Adrenal gland (tissue), 12 donors: Measurements from ENCODE around the gene AHRR. TPM values are rescaled to one million over a fixed set of nuclear protein-coding genes. Genes with fewer than 3 reads are reported as not detected.
"Not testable (repeated sequence)": the region's sequence is repeated elsewhere in the genome, so short reads cannot be mapped to it uniquely, and the experiment has no call there.

Source experiments
- DNase-seq, 7 donors: peaks; one replicate each; pipeline ENCODE4 v3.0.0-alpha.2; 2019 to 2020
- H3K27ac ChIP-seq, 5 donors: fragments of 200-600 bp; sonication (generic) in 4 of 5; 1 replicate in 3 of 5; 2 replicates in 2 of 5; pipeline versions ENCODE4 v1.5.1 to v1.8.0; 2016 to 2020; ENCODE audit warnings: mild to moderate bottlenecking in 1 of 5
- H3K27me3 ChIP-seq: fragments of 200-600 bp; 2 replicates; pipeline ENCODE4 v1.8.0; 2021
- H3K36me3 ChIP-seq, 2 donors: fragments of 200-600 bp; replicated peaks in 1 of 2; 1 replicate in 1 of 2; 2 replicates in 1 of 2; pipeline versions ENCODE4 v1.5.1 to v1.8.0; 2018 to 2022
- H3K4me1 ChIP-seq, 2 donors: fragments of 200-600 bp; replicated peaks in 1 of 2; 1 replicate in 1 of 2; 2 replicates in 1 of 2; pipeline versions ENCODE4 v1.5.1 to v1.8.0; 2018 to 2021
- H3K4me3 ChIP-seq, 4 donors: fragments of 200-600 bp; sonication (generic) in 3 of 4; one replicate each; pipeline ENCODE4 v1.5.1; 2016 to 2018
- H3K9me3 ChIP-seq, 3 donors: fragments of 200-600 bp; sonication (generic) in 1 of 3; replicated peaks in 1 of 3; 1 replicate in 2 of 3; 2 replicates in 1 of 3; pipeline versions ENCODE4 v1.5.1 to v1.8.0; 2016 to 2021
- POLR2A ChIP-seq, 2 donors: fragments of 450-650 bp; IDR thresholded peaks; one replicate each; pipeline ENCODE4 v1.6.1; 2017; ENCODE audit warnings: antibody characterized with exemption in 2 of 2, mild to moderate bottlenecking in 2 of 2, moderate library complexity in 1 of 2
- WGBS, 4 donors: extraction: QIAGEN DNeasy Blood & Tissue Kit in 2 of 4; methylation state at CpG; one replicate each; pipeline versions ENCODE4 v1.1.5 to v1.1.7; 2013 to 2017; 5-methylcytosine and 5-hydroxymethylcytosine counted together
- intact Hi-C, 2 donors: fragments of 100-400 bp; cut with DNase I; formaldehyde crosslinking; loops; one replicate each; pipeline versions ENCODE4 v1.14.1 to v1.15.0; 2022 to 2023
- polyA plus RNA-seq, 3 donors: library from polyadenylated mRNA; stranded (reverse); fragments of 200-250 nt in 2 of 3; fragments of 350-450 nt in 1 of 3; fragmentation: Illumina TruSeq in 1 of 3; extraction: RNeasy Lipid Tissue Mini Kit (QIAGEN cat#74804) in 1 of 3; gene quantifications; one replicate each; pipeline ENCODE4 v1.2.3, GENCODE V29; 2013 to 2014
- total RNA-seq, 9 donors: library from RNA; depleted of rRNA in 4 of 9; stranded (reverse); fragments of >200 nt in 4 of 9; fragments of 120-200 nt in 1 of 9; fragmentation: NEBNext Ultra II Directional in 1 of 9; extraction: Animal tissue kit (Norgen Biotek cat#: 25700) in 1 of 9; gene quantifications; one replicate each; pipeline versions ENCODE4 v1.1.0 to v1.2.4, GENCODE V29; 2013 to 2023
- TF ChIP-seq, protein P1 (sequence below), 6 experiments: fragments of 450-650 bp in 4 of 6; fragments of 200-600 bp in 2 of 6; sonication (generic) in 1 of 6; IDR thresholded peaks; 1 replicate in 5 of 6; 2 replicates in 1 of 6; pipeline versions ENCODE4 v1.5.1 to v1.8.0; 2016 to 2021; ENCODE audit warnings: antibody characterized with exemption in 6 of 6, mild to moderate bottlenecking in 2 of 6, moderate library complexity in 1 of 6
- donor health status: healthy with polysubstance abuse.
- donor health status: Bipolar disorder and iron deficiency.
- donor health status: DM: yes; HTN: yes; CAD: no.
- donor health status: DM: no; HTN: no; CAD: no.
- donor health status: DM: no; HTN: no; CAD: no.
- donor health status: DM: yes; HTN: yes; CAD: no.

The AHRR gene
- total and polyA plus RNA-seq, 12 donors, result 0.17 to 3.6 (median 0.99) TPM

- peak; percentile 44 to 63 for TF ChIP-seq POLR2A (IDR thresholded peaks at IDR 0.05)
- TF ChIP-seq, protein P1, sequence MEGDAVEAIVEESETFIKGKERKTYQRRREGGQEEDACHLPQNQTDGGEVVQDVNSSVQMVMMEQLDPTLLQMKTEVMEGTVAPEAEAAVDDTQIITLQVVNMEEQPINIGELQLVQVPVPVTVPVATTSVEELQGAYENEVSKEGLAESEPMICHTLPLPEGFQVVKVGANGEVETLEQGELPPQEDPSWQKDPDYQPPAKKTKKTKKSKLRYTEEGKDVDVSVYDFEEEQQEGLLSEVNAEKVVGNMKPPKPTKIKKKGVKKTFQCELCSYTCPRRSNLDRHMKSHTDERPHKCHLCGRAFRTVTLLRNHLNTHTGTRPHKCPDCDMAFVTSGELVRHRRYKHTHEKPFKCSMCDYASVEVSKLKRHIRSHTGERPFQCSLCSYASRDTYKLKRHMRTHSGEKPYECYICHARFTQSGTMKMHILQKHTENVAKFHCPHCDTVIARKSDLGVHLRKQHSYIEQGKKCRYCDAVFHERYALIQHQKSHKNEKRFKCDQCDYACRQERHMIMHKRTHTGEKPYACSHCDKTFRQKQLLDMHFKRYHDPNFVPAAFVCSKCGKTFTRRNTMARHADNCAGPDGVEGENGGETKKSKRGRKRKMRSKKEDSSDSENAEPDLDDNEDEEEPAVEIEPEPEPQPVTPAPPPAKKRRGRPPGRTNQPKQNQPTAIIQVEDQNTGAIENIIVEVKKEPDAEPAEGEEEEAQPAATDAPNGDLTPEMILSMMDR (IDR thresholded peaks at IDR 0.05), result no peak
Observed at GRCh38 chr5:472656-473550, 151.4 kb downstream of the AHRR start.

GRCh38 chr5:473551-474192, 152.2 kb downstream of the AHRR start:
- DNase-seq, result peak in 5 of 7 donors; percentile 30 to 48 (median 39)
- no peak for TF ChIP-seq POLR2A (IDR thresholded peaks at IDR 0.05)
- TF ChIP-seq, protein P1 (IDR thresholded peaks at IDR 0.05), result no peak
- intact Hi-C loops, result loop anchor here in 1 of 2 donors (10.0 kb wide), 1 partner anchor 421 kb away; the partner anchor contains the start of genes BRD9 and TRIP13
- 0 to 1% (median 0%) methylated on average over 11 to 44 of the region's 44 CpGs for WGBS, 4 donors
- H3K27ac ChIP-seq, result peak overlapping the region in 3 of 5 donors; percentile 38 to 84 (median 51)
- peaks cover 15% of the 10 kb centered on the region for H3K27me3 ChIP-seq
- no peaks in the 10 kb centered on the region for H3K9me3 ChIP-seq
- H3K4me3 ChIP-seq, result peak overlapping the region; percentile 0 to 90 (median 60)
- H3K4me1 ChIP-seq, result peaks cover 14 to 27% of the 10 kb centered on the region in 2 donors
- no peaks in the 10 kb centered on the region for H3K36me3 ChIP-seq

More at GRCh38 chr5:472656-473550, 151.4 kb downstream of the AHRR start:
- Histone ChIP-seq H3K27me3 (peaks cover 12% of the 10 kb centered on the region), H3K9me3 (no peaks in the 10 kb centered on the region), H3K36me3 (no peaks in the 10 kb centered on the region), H3K4me3 (peak overlapping the region; percentile 35 to 90 (median 60)), H3K4me1 (peaks cover 14 to 27% of the 10 kb centered on the region in 2 donors), H3K27ac (peak overlapping the region in 3 of 5 donors; percentile 74 to 84 (median 77))
- 0% methylated on average over 8 to 137 of the region's 137 CpGs; no CpG with 5 or more reads in 1 of the 4 donors for WGBS, 4 donors
- intact Hi-C loops, result loop anchor here in 1 of 2 donors (10.0 kb wide), 1 partner anchor 422 kb away; the partner anchor contains the start of genes BRD9 and TRIP13
- DNase-seq, result peak; percentile 82 to 92 (median 84)

- intact Hi-C loops, result loop anchor here in 1 of 2 donors (10.0 kb wide), 1 partner anchor 420 kb away; the partner anchor contains the start of genes BRD9 and TRIP13
- 0% methylated on average over 7 to 9 of the region's 50 CpGs; no CpG with 5 or more reads in 2 of the 4 donors for WGBS, 4 donors
- not testable (repeated sequence) for H3K27ac ChIP-seq, H3K36me3 ChIP-seq, H3K9me3 ChIP-seq
- peak in 1 of 7 donors; percentile 10 for DNase-seq
- Histone ChIP-seq H3K4me3 (peak overlapping the region in 1 of 4 donors; percentile 90), H3K27me3 (peaks cover 22% of the 10 kb centered on the region), H3K4me1 (peaks cover 14 to 27% of the 10 kb centered on the region in 2 donors)
Observed at GRCh38 chr5:474232-474839, 152.8 kb downstream of the AHRR start.

GRCh38 chr5:474840-475661, 153.5 kb downstream of the AHRR start:
- Histone ChIP-seq H3K4me3 (no peak overlapping the region), H3K36me3 (no peaks in the 10 kb centered on the region), H3K27me3 (peaks cover 27% of the 10 kb centered on the region), H3K9me3 (no peaks in the 10 kb centered on the region), H3K4me1 (peaks cover 14 to 27% of the 10 kb centered on the region in 2 donors), H3K27ac (no peak overlapping the region)
- intact Hi-C loops, result loop anchor here in 1 of 2 donors (10.0 kb wide), 1 partner anchor 420 kb away; the partner anchor contains the start of genes BRD9 and TRIP13
- 19 to 29% (median 24%) methylated on average over 6 to 50 of the region's 50 CpGs for WGBS, 4 donors
- no peak for TF ChIP-seq POLR2A (IDR thresholded peaks at IDR 0.05)
- peak in 1 of 7 donors; percentile 13 for DNase-seq
